Nucleus accumbens (tissue), 56 donors: Measurements from ENCODE around the gene RHOT2.

Experiments
- DNase-seq, 56 donors: peaks; one replicate each; lab custom pipeline; 2025; lab: John Stamatoyannopoulos, UW

The RHOT2 gene

DNA sequence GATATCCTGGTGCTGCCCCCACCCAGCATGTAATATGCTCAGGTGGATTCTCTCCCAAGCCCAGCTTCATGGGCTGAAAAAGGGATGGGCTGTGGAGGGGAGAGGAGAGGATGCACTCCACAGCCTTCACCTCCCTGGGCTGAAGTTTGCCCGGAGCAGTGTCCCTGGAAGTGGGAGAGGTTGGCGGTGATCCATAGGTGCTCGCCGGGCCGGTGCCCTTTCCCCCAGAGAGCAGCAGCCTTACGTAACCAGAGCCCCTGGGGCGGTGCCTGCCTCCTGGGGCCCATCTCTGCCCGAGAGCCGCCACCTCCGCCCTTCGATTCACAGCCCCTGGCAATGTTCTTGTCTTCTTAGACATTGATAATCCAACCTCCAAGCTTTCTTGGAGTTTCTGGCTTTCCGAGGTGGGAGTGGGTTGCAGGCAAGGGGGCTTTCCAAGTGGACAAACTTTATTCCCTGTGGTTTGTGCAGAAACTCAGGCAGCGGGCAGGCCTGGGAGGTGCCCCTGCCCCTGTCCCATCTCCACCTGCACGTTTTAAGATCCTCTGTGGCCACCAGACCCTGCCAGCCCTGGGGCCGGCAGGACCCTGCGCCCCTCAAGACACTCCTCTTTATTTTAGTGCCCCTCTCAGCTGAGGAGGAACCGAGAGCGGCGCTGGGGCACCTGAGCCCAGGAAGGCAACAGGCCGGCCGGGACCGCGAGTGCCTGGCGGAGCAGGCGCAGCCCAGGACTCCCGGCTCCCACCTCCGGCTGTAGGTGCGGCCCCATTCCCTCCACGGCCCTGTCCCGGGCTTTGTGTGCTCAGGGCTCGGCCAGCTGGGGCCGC is 21.9 kb upstream of the RHOT2 start:
- DNase-seq: no peak

DNA sequence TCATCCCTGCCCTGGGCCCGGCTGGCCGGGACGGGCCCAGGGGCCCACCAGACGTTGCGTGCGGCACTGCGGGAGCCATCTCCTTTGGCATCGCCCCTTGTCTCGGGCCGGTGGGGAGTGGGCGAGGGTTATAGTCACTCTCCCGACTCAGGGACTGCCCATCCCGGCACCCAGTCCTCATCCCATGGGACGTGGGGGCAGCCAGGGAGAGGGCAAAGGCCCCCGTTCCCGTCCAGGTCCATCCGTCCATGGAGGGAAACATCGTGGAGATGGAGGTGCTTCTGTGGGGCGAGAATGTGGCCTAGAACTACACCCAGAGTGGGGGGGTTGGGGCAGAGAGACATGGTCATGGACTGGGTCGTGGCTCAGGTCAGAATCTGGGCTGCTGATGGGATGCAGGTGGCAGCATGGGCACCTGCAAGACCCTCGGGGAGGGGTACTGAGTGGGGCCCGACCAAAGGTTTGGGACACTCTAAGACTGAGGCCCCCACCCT is 21.2 kb upstream of the RHOT2 start:
- no peak for DNase-seq

GRCh38 chr16:647173-647902 is 20.6 kb upstream of the RHOT2 start:
- peak in 2 of 56 donors; percentile 11 to 14 for DNase-seq

DNA sequence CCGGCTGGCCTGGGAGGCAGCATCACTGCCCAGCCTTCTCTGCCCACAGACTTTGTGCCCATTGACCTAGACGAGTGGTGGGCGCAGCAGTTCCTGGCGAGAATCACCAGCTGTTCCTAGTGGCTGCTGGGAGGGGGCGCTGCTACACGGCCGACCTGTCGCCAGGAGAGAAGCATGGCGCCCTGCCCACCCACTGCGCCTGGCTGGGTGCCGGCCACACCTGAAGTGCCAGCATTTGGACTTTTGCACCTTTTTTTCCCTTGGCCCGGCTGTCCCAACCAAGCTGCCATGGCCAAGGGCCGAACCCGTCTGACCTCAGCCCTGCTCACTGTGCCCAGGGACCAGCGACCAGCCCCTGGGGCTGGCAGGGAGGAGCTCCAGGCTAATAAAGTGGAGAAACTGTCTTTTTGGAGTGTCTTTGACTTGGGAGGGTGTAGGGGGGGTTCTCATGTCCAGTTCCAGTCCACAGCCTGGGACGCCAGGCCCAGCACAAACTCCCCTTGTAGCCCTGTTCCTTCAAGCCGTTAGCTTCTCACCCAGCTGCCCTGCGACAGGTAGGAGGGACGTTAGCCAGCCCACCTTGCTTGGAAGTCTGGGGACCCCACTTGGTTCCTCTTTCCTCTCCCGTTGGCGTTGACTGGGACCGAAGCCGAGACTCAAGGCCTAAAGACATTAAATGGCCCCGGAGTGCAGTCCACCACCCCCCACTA is 19.7 kb upstream of the RHOT2 start:
- DNase-seq: peak in 5 of 56 donors; percentile 3 to 43 (median 13)

DNA sequence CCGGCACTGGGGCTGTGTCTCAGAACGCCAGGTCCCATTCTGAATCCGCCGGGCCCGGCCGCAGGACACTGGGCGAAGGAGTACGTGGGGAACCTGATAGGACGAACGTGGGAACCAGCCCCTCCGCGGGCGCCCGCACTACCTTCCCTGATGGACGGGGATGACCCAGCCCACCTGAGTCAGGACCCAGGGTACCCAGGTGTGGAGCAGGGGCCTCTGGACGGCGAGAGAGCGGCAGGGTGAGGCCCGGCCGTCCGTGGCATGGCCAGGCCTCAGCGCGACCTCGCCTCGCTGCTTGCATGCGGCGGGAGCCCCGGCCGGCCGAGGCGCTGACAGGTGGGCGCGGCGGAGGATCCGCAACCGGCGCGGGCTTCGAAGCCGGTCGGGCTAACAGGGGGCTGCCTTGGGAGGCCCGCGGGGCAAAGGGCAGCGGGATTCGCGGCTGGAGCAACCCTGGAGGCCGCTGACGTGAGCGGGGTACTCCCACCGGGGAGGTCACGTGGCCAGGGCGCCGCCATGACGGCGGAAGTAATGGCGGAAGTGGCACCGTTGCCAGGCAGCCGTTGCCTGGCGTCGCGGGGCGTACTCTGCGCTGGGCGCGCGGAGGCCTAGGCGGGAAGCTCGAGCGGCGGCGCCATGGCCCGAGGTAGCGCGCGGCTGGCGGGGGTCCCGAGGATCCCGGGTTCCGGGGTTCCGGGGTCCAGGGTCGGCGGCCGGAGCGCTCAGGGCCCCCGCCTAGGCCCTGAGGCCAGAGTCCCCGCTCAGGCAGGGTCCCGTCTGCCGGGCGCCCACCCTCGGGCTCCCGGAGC is 18.9 kb upstream of the RHOT2 start, which contains the start of gene WDR90:
TSS of gene WDR90 (plus strand) at position 585 of the 809 bp plus-strand sequence. CDS start at position 637, 52 bp downstream.
- DNase-seq: peak; percentile 39 to 97 (median 88)

DNA sequence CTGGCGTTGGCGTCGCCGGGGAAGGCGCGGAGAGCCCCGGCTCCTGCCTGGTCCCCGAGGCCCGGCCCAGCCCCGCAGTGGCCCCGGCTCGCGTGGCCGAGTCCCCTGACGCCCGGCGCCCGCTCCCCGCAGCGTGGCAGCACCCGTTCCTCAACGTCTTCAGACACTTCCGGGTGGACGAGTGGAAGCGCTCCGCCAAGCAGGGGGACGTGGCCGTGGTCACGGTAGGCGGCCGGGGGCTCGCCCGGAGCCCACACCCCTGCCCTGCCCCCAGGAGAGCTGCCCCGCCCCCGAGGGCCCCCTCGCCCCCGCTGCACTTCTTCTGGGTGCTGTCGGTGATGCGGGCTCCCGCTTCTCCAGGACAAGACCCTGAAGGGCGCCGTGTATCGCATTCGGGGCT is 18.3 kb upstream of the RHOT2 start:
- no peak for DNase-seq

- no peak for DNase-seq
These were observed 16.1 kb upstream of the RHOT2 start for GRCh38 chr16:651844-652243.

- no peak for DNase-seq
These were observed 15.3 kb upstream of the RHOT2 start for GRCh38 chr16:652454-653305.

GRCh38 chr16:654034-654433 is 13.9 kb upstream of the RHOT2 start:
- DNase-seq: no peak

DNA sequence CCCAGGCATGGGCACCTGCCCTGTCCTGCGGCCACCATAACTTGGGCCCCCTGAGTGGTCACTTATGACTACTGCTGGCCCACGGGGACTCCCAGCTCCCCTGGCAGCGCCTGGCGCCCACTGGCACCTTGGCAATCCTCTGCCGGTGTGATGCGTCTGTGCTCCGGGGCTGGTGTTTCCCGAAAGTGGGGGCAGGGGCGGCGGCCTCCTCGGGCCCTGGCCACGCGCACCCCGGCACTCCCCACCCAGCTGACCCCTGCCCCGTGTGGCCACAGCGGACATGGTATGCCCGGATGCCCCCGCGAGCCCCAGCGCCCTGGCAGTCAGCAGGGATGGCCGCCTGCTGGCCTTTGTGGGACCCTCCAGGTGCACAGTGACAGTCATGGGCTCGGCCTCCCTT is 10.4 kb upstream of the RHOT2 start:
- no peak for DNase-seq

DNA sequence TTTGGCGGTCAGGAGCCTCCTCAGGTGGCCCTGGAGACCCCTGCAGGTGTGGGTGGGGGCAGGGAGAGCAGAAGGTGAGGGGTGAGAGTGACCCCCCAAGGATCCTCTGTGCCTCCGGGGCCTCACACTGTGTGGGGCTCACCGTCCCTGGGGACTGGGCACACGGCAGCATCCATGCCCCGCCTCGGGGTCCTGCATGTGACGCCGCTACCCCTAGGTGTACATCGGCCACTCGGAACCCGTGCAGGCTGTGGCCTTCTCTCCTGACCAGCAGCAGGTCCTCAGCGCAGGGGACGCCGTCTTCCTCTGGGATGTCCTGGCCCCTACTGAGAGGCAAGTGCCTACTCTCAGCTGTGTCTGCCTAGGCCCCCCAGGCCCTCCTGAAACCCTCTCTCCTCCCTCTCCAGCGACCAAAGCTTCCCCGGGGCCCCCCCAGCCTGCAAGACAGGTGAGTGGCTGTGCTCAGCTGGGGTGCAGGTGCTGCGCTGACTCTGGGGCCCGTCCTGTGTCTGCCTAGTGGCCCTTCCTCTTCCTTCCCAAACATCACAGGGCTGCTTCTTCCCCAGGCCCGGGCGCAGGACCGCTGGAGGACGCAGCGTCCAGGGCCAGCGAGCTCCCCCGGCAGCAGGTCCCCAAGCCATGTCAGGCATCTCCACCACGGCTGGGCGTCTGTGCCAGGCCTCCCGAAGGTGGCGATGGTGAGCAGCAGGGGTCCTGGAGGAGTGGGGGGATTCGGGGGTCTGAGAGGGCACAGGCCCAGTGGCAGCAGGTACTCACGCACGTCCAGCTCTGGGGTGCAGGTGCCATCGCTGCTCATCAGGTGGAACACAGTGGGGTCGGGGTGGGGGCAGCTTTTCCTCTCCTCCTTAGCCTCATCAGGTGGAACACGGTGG is 9.0 kb upstream of the RHOT2 start:
- no peak for DNase-seq

DNA sequence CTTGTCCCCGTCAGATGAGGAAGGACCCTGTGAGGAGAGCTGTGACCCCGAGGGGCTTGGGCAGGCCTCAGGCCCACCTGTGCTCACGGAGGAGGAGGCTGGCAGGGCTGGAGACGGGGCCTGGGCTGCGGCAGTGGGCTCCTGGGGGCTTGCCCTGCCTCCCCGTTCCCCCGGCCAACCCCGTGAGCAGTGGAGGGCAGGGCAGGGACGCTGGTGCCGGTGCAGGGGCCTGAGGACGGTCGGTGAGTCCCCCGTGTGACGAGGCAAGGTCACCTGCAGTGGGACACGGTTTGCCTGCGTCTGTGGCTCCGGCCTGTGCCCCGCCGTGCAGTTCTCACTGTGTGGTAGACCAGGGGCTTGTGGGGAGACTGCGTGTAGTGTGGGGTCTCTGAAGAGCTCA is 8.3 kb upstream of the RHOT2 start:
- no peak for DNase-seq

DNA sequence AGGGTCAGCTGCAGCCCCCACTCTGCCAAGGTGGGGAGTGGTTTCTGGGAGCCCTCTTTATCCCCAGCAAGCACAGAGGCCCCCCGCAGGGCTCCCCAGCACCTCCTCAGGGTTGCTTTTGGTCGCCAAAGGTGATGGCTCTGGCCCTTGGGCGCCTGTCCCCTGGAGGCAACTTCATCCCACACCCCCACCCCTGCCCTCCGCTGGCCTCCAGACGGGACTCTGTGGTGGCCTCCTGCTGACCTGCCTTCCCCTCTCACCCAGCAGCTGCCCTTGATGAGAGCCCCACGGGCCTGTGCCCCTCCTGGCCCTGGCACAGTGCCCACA is 7.8 kb upstream of the RHOT2 start:
- DNase-seq: no peak

- peak in 54 of 56 donors; percentile 30 to 90 (median 76) for DNase-seq
These were observed 7.3 kb upstream of the RHOT2 start for GRCh38 chr16:660459-661183.

- peak in 1 of 56 donors; percentile 48 for DNase-seq
These were observed 6.6 kb upstream of the RHOT2 start for GRCh38 chr16:661184-661821.

- no peak for DNase-seq
These were observed 5.8 kb upstream of the RHOT2 start for GRCh38 chr16:662095-662494.

- DNase-seq: no peak
These were observed 5.3 kb upstream of the RHOT2 start for GRCh38 chr16:662597-662996.
